ENCODE results near the gene LRRC15. TPM values are rescaled to one million over a fixed set of nuclear protein-coding genes. Genes with fewer than 3 reads are reported as not detected.

Gene LRRC15
- total RNA-seq, 1 experiment from 2014 or later: 0.36 TPM

- intact Hi-C loops (cut with micrococcal nuclease): no loop called here
- no peak overlapping the region for H3K4me2 ChIP-seq (ENCODE audit: low read length)
- H3K36me3 ChIP-seq (ENCODE audit: low read depth, low read length): no peaks in the 10 kb centered on the region
- CTCF ChIA-PET: interaction anchor here (1.2 kb wide), 1 partner anchor 12 kb away, joined by 3 read pairs; no protein-coding TSS in a partner anchor
- no peak overlapping the region for H3K27ac ChIP-seq (ENCODE audit: low read length)
- H3K4me3 ChIP-seq (ENCODE audit: low read length): no peak overlapping the region
- no peaks in the 10 kb centered on the region for H3K79me2 ChIP-seq (ENCODE audit: low read length)
- no peaks in the 10 kb centered on the region for H3F3A ChIP-seq (ENCODE audit: low read length, unreplicated experiment)
- H3K9ac ChIP-seq (ENCODE audit: low read length): no peak overlapping the region
- ATAC-seq: no peak
- no peak for DNase-seq
- H3K9me3 ChIP-seq (ENCODE audit: low read length): no peaks in the 10 kb centered on the region
- no peaks in the 10 kb centered on the region for H4K20me1 ChIP-seq (ENCODE audit: low read length)
- POLR2A ChIA-PET (ENCODE audit: unreplicated experiment): no interaction called here
- TF ChIP-seq EZH2phosphoT487 (IDR thresholded peaks at IDR 0.05; ENCODE audit: borderline replicate concordance, low read length) (no peak), EZH2 (IDR thresholded peaks at IDR 0.05; ENCODE audit: low read length, unreplicated experiment) (no peak), CTCF (conservative IDR thresholded peaks at IDR 0.05; ENCODE audit: low read depth, low read length) (no peak)
- no peaks in the 10 kb centered on the region; the same call in 1 of the 2 replicates for H3K4me1 ChIP-seq (ENCODE audit: insufficient read depth, low read length)
- no TSS peak for BruUV-seq (replicated peaks)
- no peak overlapping the region for H2AFZ ChIP-seq (ENCODE audit: low read length)
- H3K9me2 ChIP-seq (replicated peaks; ENCODE audit: low read length): no peaks in the 10 kb centered on the region
- no peaks in the 10 kb centered on the region for H3K27me3 ChIP-seq (ENCODE audit: low read length)
These were observed 23.5 kb downstream of the LRRC15 start for GRCh38 chr3:194346035-194346434.

- H3K9me3 ChIP-seq (ENCODE audit: low read length): no peaks in the 10 kb centered on the region
- TF ChIP-seq CTCF (conservative IDR thresholded peaks at IDR 0.05; ENCODE audit: low read depth, low read length) (peak; percentile 98), EZH2 (IDR thresholded peaks at IDR 0.05; ENCODE audit: low read length, unreplicated experiment) (no peak)
- H3F3A ChIP-seq (ENCODE audit: low read length, unreplicated experiment): no peaks in the 10 kb centered on the region
- ATAC-seq: peak; percentile 91
- ChIA-PET CTCF (interaction anchor here (0.6 to 1.0 kb wide), 7 partner anchors 11 to 636 kb away, joined by 3 to 4 read pairs (median 3); no protein-coding TSS in a partner anchor), POLR2A (ENCODE audit: unreplicated experiment) (no interaction called here)
- BruUV-seq (replicated peaks): no TSS peak
- H2AFZ ChIP-seq (ENCODE audit: low read length): no peak overlapping the region
- no peaks in the 10 kb centered on the region for H3K36me3 ChIP-seq (ENCODE audit: low read depth, low read length)
- DNase-seq: peak; percentile 82
- no peaks in the 10 kb centered on the region for H3K9me2 ChIP-seq (replicated peaks; ENCODE audit: low read length)
- intact Hi-C loops (cut with micrococcal nuclease): loop anchor here (1.0 to 5.0 kb wide), 3 partner anchors 11 to 677 kb away; no protein-coding TSS in a partner anchor
- 0 out of 2 replicates have a peak overlapping the region, but pooled peaks have one; percentile 3 for H3K4me2 ChIP-seq (ENCODE audit: low read length)
- no peak overlapping the region for H3K4me3 ChIP-seq (ENCODE audit: low read length)
- no peaks in the 10 kb centered on the region for H3K79me2 ChIP-seq (ENCODE audit: low read length)
- H3K27me3 ChIP-seq (ENCODE audit: low read length): no peaks in the 10 kb centered on the region
- H4K20me1 ChIP-seq (ENCODE audit: low read length): no peaks in the 10 kb centered on the region
- no peak overlapping the region for H3K9ac ChIP-seq (ENCODE audit: low read length)
- H3K4me1 ChIP-seq (ENCODE audit: insufficient read depth, low read length): no peaks in the 10 kb centered on the region; the same call in 1 of the 2 replicates
- H3K27ac ChIP-seq (ENCODE audit: low read length): no peak overlapping the region
These were observed 25.5 kb downstream of the LRRC15 start for GRCh38 chr3:194344012-194344411.

DNA sequence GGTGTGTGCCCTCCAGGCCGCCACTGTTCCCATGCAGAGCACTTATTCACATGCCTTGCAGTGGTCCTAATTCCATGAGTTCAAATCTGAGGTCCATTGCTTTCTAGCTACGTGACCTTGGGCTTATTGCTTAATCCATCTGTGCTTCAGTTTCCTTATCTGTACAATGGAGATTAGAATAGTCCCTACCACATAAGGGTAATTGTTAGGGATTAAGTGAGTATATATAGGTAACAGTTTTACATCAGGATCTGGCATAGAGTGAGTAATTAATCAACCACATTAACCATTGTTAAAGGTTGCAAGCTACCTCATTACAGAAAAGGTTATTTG, 26.0 kb downstream of the LRRC15 start:
- no TSS peak for BruUV-seq (replicated peaks)
- intact Hi-C loops (cut with micrococcal nuclease): loop anchor here (5.0 kb wide), 1 partner anchor 676 kb away; no protein-coding TSS in a partner anchor
- no peaks in the 10 kb centered on the region for H3F3A ChIP-seq (ENCODE audit: low read length, unreplicated experiment)
- no peak overlapping the region for H3K27ac ChIP-seq (ENCODE audit: low read length)
- H3K4me3 ChIP-seq (ENCODE audit: low read length): no peak overlapping the region
- CTCF ChIA-PET: interaction anchor here (0.6 to 1.0 kb wide), 6 partner anchors 15 to 636 kb away, joined by 3 to 4 read pairs (median 4); no protein-coding TSS in a partner anchor
- no peaks in the 10 kb centered on the region for H3K9me3 ChIP-seq (ENCODE audit: low read length)
- no peaks in the 10 kb centered on the region for H3K79me2 ChIP-seq (ENCODE audit: low read length)
- no peak overlapping the region for H2AFZ ChIP-seq (ENCODE audit: low read length)
- H4K20me1 ChIP-seq (ENCODE audit: low read length): no peaks in the 10 kb centered on the region
- POLR2A ChIA-PET (ENCODE audit: unreplicated experiment): no interaction called here
- no peaks in the 10 kb centered on the region for H3K27me3 ChIP-seq (ENCODE audit: low read length)
- H3K36me3 ChIP-seq (ENCODE audit: low read depth, low read length): no peaks in the 10 kb centered on the region
- H3K4me2 ChIP-seq (ENCODE audit: low read length): 0 out of 2 replicates have a peak overlapping the region, but pooled peaks have one; percentile 3
- no peaks in the 10 kb centered on the region; the same call in 1 of the 2 replicates for H3K4me1 ChIP-seq (ENCODE audit: insufficient read depth, low read length)
- H3K9me2 ChIP-seq (replicated peaks; ENCODE audit: low read length): no peaks in the 10 kb centered on the region
- TF ChIP-seq EZH2 (IDR thresholded peaks at IDR 0.05; ENCODE audit: low read length, unreplicated experiment) (no peak), CTCF (conservative IDR thresholded peaks at IDR 0.05; ENCODE audit: low read depth, low read length) (no peak), EZH2phosphoT487 (IDR thresholded peaks at IDR 0.05; ENCODE audit: borderline replicate concordance, low read length) (no peak)
- H3K9ac ChIP-seq (ENCODE audit: low read length): no peak overlapping the region
- ATAC-seq (no peak), DNase-seq (no peak)

Measured in PC-3 (cell line).